MCF 10A (cell line): Measurements from ENCODE around the gene TRABD2A. TPM values are rescaled to one million over a fixed set of nuclear protein-coding genes. Genes with fewer than 3 reads are reported as not detected.
A peak's percentile ranks its signal among the peaks of the same experiment; 100 is the strongest.

Experiments
- BruUV-seq: library from RNA; stranded (reverse); fragments of 400-500 nt; replicated peaks from 2 replicates; lab custom pipeline; 2021; lab: Mats Ljungman, UMichigan
- CTCF ChIA-PET: fragments of 300-600 bp; sonication (Branson Sonifier 250); formaldehyde crosslinking; extraction: SDS; loops from one replicate; lab custom pipeline; 2021; ENCODE audit warnings: antibody characterized with exemption, inconsistent platforms; lab: Yijun Ruan, JAX
- POLR2A ChIA-PET: fragments of 300-600, 350-650 bp; sonication (Branson Sonifier 250); formaldehyde crosslinking; extraction: SDS; loops from one replicate; lab custom pipeline; 2020; ENCODE audit warnings: antibody characterized with exemption, inconsistent platforms; lab: Yijun Ruan, JAX
- DNase-seq: peaks from one replicate; pipeline ENCODE4 v3.0.0-alpha.2; 2018; ENCODE audit not compliant: unreplicated experiment
- H3K27ac Mint-ChIP-seq: one replicate; pipeline ENCODE4 v1.8.0; 2022; ENCODE audit warnings: mild to moderate bottlenecking, low read depth, mixed read lengths; ENCODE audit not compliant: unreplicated experiment
- H3K27me3 Mint-ChIP-seq: one replicate; pipeline ENCODE4 v1.8.0; 2022; ENCODE audit warnings: mixed read lengths; ENCODE audit not compliant: insufficient read depth, unreplicated experiment
- H3K36me3 Mint-ChIP-seq: one replicate; pipeline ENCODE4 v1.8.0; 2022; ENCODE audit warnings: mild to moderate bottlenecking, moderate library complexity, mixed read lengths; ENCODE audit not compliant: insufficient read depth, unreplicated experiment
- H3K4me1 Mint-ChIP-seq: one replicate; pipeline ENCODE4 v1.8.0; 2022; ENCODE audit warnings: mixed read lengths; ENCODE audit not compliant: insufficient read depth, unreplicated experiment
- H3K4me3 Mint-ChIP-seq: one replicate; pipeline ENCODE4 v1.8.0; 2022; ENCODE audit warnings: mild to moderate bottlenecking, moderate library complexity, mixed read lengths; ENCODE audit not compliant: unreplicated experiment
- H3K9me3 Mint-ChIP-seq: one replicate; pipeline ENCODE4 v1.8.0; 2022; ENCODE audit warnings: mixed read lengths; ENCODE audit not compliant: unreplicated experiment
- intact Hi-C: fragments of 100-400 bp; cut with micrococcal nuclease; formaldehyde crosslinking; loops from 2 replicates; pipeline ENCODE4 v1.14.1; 2022
- total RNA-seq: library from RNA; stranded (reverse); gene quantifications from 2 replicates; pipeline ENCODE4 v1.2.3, GENCODE V29; 2022
- TF ChIP-seq, protein P1 (sequence below): fragments of 200-600 bp; IDR thresholded peaks from one replicate; pipeline ENCODE4 v1.8.0; 2022; ENCODE audit warnings: antibody characterized with exemption, mild to moderate bottlenecking; ENCODE audit not compliant: unreplicated experiment

TRABD2A gene
- total RNA-seq, 1 experiment from 2014 or later = 20.0 TPM

DNA sequence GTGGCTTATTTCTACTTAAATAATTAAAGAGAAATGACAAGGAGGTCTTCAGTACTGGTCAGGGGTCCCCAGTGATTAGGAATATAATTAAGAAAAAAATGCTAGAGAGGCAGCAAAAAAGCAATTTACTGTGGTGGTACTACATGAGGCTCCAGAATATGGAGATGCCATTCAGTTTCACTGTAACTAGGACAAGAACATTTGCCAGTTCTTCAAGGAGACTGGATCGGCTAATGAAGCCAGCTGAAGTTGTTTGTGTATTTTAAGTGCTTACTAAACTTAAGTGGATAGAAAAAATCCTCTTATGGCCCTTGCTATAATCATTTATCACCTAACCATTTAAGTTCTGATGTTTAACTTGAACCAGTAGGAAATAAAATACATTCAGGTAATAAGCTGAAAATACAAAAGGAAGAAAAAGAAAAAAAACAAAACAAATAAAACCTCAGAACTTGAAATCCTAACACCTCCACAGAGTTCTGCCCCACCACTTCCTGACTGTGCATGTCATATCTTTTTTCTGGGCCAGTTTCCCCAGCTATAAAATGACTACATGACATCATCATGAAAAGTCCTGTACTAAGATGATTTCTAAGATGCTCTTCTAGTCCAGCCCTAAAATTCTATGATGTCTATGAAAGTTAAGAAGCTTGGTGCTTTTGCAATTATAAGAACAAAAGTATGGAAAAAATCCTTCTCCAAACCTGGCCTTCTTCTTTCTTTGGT, 98.0 kb downstream of the TRABD2A start:
- Mint-ChIP-seq H3K27ac (peak overlapping the region; percentile 81), H3K4me1 (no peaks in the 10 kb centered on the region), H3K4me3 (no peak overlapping the region), H3K9me3 (no peaks in the 10 kb centered on the region), H3K27me3 (no peaks in the 10 kb centered on the region), H3K36me3 (no peaks in the 10 kb centered on the region)
- TF ChIP-seq, protein P1, sequence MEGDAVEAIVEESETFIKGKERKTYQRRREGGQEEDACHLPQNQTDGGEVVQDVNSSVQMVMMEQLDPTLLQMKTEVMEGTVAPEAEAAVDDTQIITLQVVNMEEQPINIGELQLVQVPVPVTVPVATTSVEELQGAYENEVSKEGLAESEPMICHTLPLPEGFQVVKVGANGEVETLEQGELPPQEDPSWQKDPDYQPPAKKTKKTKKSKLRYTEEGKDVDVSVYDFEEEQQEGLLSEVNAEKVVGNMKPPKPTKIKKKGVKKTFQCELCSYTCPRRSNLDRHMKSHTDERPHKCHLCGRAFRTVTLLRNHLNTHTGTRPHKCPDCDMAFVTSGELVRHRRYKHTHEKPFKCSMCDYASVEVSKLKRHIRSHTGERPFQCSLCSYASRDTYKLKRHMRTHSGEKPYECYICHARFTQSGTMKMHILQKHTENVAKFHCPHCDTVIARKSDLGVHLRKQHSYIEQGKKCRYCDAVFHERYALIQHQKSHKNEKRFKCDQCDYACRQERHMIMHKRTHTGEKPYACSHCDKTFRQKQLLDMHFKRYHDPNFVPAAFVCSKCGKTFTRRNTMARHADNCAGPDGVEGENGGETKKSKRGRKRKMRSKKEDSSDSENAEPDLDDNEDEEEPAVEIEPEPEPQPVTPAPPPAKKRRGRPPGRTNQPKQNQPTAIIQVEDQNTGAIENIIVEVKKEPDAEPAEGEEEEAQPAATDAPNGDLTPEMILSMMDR = no peak
- POLR2A ChIA-PET = interaction anchor here (0.6 kb wide), 1 partner anchor 53 kb away, joined by 3 read pairs; no protein-coding TSS in a partner anchor
- CTCF ChIA-PET = no interaction called here
- DNase-seq = no peak
- intact Hi-C loops = no loop called here
- BruUV-seq = no TSS peak

DNA sequence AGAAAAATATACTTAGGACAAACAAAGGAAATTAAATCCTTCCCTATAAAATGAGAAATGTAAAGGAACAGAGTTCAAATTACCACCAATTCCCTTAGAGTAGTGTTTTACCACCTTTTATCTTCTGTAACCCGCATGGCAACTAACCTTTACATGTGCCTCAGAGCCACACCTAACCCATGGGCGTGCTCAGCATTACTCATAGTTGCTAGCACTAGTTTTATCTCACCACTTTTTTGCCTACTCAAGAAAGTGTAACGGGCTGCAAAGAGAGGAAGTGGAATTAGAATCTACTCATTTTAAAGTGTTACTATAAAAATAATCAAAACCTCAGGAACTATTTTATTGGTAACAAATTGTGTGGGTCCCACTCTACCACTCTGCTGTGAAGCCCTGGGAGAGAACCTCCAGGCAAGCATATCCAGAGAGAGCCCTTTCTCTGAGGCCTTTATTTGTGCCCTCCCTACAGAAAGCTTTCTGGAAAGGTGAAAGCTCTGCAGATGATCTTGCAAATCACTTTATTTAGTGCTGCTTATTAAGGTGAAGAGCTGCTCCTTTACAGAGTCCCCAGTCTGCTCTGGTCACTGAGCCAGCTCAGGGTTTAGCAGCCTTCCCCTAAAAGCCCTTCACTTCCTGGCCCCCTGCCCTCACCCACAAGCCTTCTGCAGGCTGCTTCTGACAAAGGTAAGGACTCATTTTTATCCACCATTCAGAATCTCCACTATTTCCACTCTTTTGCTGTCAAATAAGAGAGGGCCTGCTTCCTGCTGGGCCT, 98.8 kb downstream of the TRABD2A start:
- POLR2A ChIA-PET = interaction anchor here (0.6 to 1.3 kb wide), 2 partner anchors 19 to 148 kb away, joined by 3 to 4 read pairs; no protein-coding TSS in a partner anchor

DNA sequence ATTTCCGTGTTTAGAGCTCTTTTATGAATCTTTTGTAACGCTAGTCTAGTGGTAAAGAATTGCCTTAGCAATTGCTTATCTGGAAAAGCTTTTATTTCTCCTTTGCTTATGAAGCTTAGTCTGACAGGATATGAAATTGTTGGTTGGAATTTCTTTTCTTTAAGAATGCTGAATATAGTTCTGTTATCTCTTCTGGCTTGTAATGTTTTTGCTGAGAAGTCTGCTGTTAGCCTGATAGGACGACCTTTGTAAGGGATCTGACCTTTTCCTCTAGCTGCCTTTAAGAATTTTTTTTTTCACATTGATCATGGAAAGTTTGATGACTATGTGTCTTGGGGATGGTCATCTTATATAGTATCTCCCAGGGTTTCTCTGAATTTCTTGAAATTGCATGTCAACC, 101.1 kb downstream of the TRABD2A start:
- CTCF ChIA-PET = no interaction called here

More for the DNA sequence above, 98.8 kb downstream of the TRABD2A start:
- peak; percentile 66 for DNase-seq
- H3K9me3 Mint-ChIP-seq = peaks cover 6% of the 10 kb centered on the region
- CTCF ChIA-PET = no interaction called here
- peaks cover 6% of the 10 kb centered on the region for H3K36me3 Mint-ChIP-seq
- intact Hi-C loops = no loop called here
- H3K27ac Mint-ChIP-seq = peak overlapping the region; percentile 81
- no TSS peak for BruUV-seq
- TF ChIP-seq, protein P1 = no peak
- no peaks in the 10 kb centered on the region for H3K27me3 Mint-ChIP-seq
- H3K4me1 Mint-ChIP-seq = no peaks in the 10 kb centered on the region
- no peak overlapping the region for H3K4me3 Mint-ChIP-seq

More for the DNA sequence above, 101.1 kb downstream of the TRABD2A start:
- TF ChIP-seq, protein P1 = no peak
- no TSS peak for BruUV-seq
- no peak for DNase-seq
- Mint-ChIP-seq H3K4me3 (no peak overlapping the region), H3K27me3 (no peaks in the 10 kb centered on the region), H3K9me3 (peaks cover 14% of the 10 kb centered on the region), H3K36me3 (peaks cover 11% of the 10 kb centered on the region), H3K27ac (no peak overlapping the region), H3K4me1 (no peaks in the 10 kb centered on the region)
- POLR2A ChIA-PET = interaction anchor here (0.7 to 1.9 kb wide), 2 partner anchors 10 to 1701 kb away, joined by 4 read pairs; no protein-coding TSS in a partner anchor
- intact Hi-C loops = no loop called here
